DOHH2 (cell line): Measurements from ENCODE around the gene NIPBL.

Experiments
- CTCF ChIP-seq: fragments of 200-600 bp; sonication (generic); IDR thresholded peaks from one replicate; pipeline ENCODE4 v1.5.1; 2014; ENCODE audit warnings: antibody characterized with exemption, mild to moderate bottlenecking, low read depth, low read length; ENCODE audit not compliant: poor library complexity, severe bottlenecking
- EZH2phosphoT487 ChIP-seq: fragments of 200-600 bp; sonication (generic); IDR thresholded peaks from 2 replicates; pipeline ENCODE4 v1.6.1; 2017; ENCODE audit warnings: borderline replicate concordance, mild to moderate bottlenecking, antibody characterized with exemption, low read length, moderate library complexity, mixed read lengths

- TF ChIP-seq CTCF (no peak), EZH2phosphoT487 (no peak)
These were observed 59.2 kb downstream of the NIPBL start for GRCh38 chr5:36935805-36936204.
